Caco-2 (cell line): Measurements from ENCODE around the gene MCTP1. TPM values are rescaled to one million over a fixed set of nuclear protein-coding genes. Genes with fewer than 3 reads are reported as not detected.

Experiments
- BruUV-seq: library from RNA; stranded (reverse); fragments of 400-500 nt; replicated peaks from 2 replicates; lab custom pipeline; 2021; lab: Mats Ljungman, UMichigan
- CTCF ChIA-PET: fragments of 300-600 bp; sonication (Branson Sonifier 250); formaldehyde crosslinking; loops from one replicate; lab custom pipeline; 2022; ENCODE audit warnings: antibody characterized with exemption; lab: Charles Lee
- POLR2A ChIA-PET: fragments of 300-600 bp; sonication (Branson Sonifier 250); formaldehyde crosslinking; loops from one replicate; lab custom pipeline; 2022; ENCODE audit warnings: antibody characterized with exemption; lab: Charles Lee
- DNase-seq, 2 experiments: peaks; one replicate each; pipeline versions ENCODE4 v3.0.0 to v3.0.0-alpha.2; 2020 to 2022
- H3K27me3 ChIP-seq: replicated peaks from 2 replicates; pipeline ENCODE4 v1.6.0; 2011; ENCODE audit warnings: low read length; ENCODE audit not compliant: control insufficient read depth, insufficient read depth
- H3K36me3 ChIP-seq: 2 replicates; pipeline ENCODE4 v1.5.1; 2011; ENCODE audit warnings: low read length; ENCODE audit not compliant: control insufficient read depth, insufficient read depth
- H3K4me1 ChIP-seq: fragments of 250-450 bp; sonication (Bioruptor Pico); 2 replicates; pipeline ENCODE4 v1.5.1; 2020; ENCODE audit warnings: mild to moderate bottlenecking
- H3K4me3 ChIP-seq: 2 replicates; pipeline ENCODE4 v1.5.1; 2011; ENCODE audit warnings: low read depth, mild to moderate bottlenecking, control low read depth, low read length
- H3K9me3 ChIP-seq: fragments of 250-450 bp; sonication (Bioruptor Pico); 2 replicates; pipeline ENCODE4 v1.5.1; 2020; ENCODE audit warnings: mild to moderate bottlenecking, moderate library complexity
- H3K27ac Mint-ChIP-seq: one replicate; pipeline ENCODE4 v1.8.0; 2022; ENCODE audit warnings: mixed read lengths; ENCODE audit not compliant: unreplicated experiment
- H3K27me3 Mint-ChIP-seq: one replicate; pipeline ENCODE4 v1.8.0; 2022; ENCODE audit warnings: mixed read lengths; ENCODE audit not compliant: insufficient read depth, unreplicated experiment
- H3K36me3 Mint-ChIP-seq: one replicate; pipeline ENCODE4 v1.8.0; 2022; ENCODE audit warnings: mild to moderate bottlenecking, mixed read lengths; ENCODE audit not compliant: insufficient read depth, unreplicated experiment
- H3K4me1 Mint-ChIP-seq: one replicate; pipeline ENCODE4 v1.8.0; 2022; ENCODE audit warnings: low read depth, mixed read lengths; ENCODE audit not compliant: unreplicated experiment
- H3K4me3 Mint-ChIP-seq: one replicate; pipeline ENCODE4 v1.8.0; 2022; ENCODE audit warnings: mild to moderate bottlenecking, moderate library complexity, mixed read lengths; ENCODE audit not compliant: unreplicated experiment
- H3K9me3 Mint-ChIP-seq: one replicate; pipeline ENCODE4 v1.8.0; 2022; ENCODE audit warnings: mixed read lengths; ENCODE audit not compliant: unreplicated experiment
- intact Hi-C: fragments of 100-400 bp; cut with micrococcal nuclease; formaldehyde crosslinking; loops from one replicate; pipeline ENCODE4 v1.10.0; 2022; ENCODE audit not compliant: unreplicated experiment
- total RNA-seq: library from RNA; stranded (reverse); gene quantifications from 2 replicates; pipeline ENCODE4 v1.2.3, GENCODE V29; 2022
- TF ChIP-seq, protein P1 (sequence below), 2 experiments: fragments of 200-600 bp in 1 of 2; IDR thresholded peaks; 1 replicate in 1 of 2; 2 replicates in 1 of 2; pipeline versions ENCODE4 v1.5.1 to v1.8.0; 2011 to 2022; ENCODE audit warnings: antibody characterized with exemption in 1 of 2, control low read depth in 1 of 2, inconsistent platforms in 1 of 2, low read depth in 1 of 2, low read length in 1 of 2, mild to moderate bottlenecking in 1 of 2, moderate library complexity in 1 of 2; ENCODE audit not compliant: insufficient read depth in 1 of 2, severe bottlenecking in 1 of 2, unreplicated experiment in 1 of 2

The MCTP1 gene
- total RNA-seq, 1 experiment from 2014 or later = 3.2 TPM

DNA sequence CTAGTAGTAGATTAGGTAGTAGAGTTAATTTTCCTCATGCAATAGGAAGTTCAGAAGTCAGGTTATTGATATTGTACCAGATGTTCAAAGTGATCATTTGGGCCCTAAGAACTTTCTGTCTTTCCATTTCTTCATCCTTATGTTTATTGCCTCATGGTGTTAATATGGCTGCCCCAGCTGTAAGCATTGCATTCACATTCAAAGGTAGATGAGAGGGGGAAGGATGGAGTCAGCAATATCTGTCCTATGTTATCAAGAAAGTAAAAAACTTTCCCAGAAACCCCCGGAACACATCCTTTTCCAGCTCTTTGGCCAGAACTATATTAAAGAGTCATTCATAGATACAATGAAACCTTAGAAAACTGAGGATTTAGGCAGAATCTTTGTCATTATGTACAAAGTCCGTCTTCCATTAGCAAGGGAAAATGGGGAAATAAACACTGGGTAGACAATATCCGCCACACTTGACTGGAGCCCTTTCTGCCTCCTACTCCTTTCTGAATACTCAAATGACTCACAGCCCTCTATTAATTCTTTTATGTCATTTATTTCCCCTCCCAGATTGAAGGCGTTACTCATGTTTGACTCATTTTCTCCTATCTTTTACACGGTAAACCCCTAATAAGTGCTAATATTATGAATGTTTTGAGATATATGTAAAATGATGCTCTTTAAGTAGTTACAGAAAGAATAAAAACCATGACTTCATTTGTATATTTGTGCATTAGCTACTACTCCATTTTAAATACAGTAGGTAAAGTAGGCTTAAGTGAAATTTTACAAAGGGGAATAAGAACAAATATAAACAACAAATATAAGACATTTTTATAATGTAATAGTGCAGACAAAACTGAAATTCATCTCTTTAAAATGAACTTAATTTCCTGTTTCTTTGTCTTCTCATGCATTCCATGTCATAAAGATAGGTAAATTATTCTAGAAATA is 538.8 kb downstream of the MCTP1 start:
- CTCF ChIA-PET = no interaction called here
- H3K9me3 Mint-ChIP-seq = no peaks in the 10 kb centered on the region
- H3K4me3 Mint-ChIP-seq = no peak overlapping the region
- no peaks in the 10 kb centered on the region for H3K27me3 ChIP-seq
- POLR2A ChIA-PET = no interaction called here
- intact Hi-C loops = no loop called here
- no peaks in the 10 kb centered on the region for H3K9me3 ChIP-seq
- no peak for DNase-seq
- BruUV-seq = no TSS peak
- no peaks in the 10 kb centered on the region for H3K36me3 Mint-ChIP-seq
- H3K4me1 ChIP-seq = no peaks in the 10 kb centered on the region
- H3K27me3 Mint-ChIP-seq = peaks cover 3% of the 10 kb centered on the region
- TF ChIP-seq, protein P1, sequence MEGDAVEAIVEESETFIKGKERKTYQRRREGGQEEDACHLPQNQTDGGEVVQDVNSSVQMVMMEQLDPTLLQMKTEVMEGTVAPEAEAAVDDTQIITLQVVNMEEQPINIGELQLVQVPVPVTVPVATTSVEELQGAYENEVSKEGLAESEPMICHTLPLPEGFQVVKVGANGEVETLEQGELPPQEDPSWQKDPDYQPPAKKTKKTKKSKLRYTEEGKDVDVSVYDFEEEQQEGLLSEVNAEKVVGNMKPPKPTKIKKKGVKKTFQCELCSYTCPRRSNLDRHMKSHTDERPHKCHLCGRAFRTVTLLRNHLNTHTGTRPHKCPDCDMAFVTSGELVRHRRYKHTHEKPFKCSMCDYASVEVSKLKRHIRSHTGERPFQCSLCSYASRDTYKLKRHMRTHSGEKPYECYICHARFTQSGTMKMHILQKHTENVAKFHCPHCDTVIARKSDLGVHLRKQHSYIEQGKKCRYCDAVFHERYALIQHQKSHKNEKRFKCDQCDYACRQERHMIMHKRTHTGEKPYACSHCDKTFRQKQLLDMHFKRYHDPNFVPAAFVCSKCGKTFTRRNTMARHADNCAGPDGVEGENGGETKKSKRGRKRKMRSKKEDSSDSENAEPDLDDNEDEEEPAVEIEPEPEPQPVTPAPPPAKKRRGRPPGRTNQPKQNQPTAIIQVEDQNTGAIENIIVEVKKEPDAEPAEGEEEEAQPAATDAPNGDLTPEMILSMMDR (IDR thresholded peaks at IDR 0.05; ENCODE audit: insufficient read depth in 1 of 2, low read depth in 1 of 2, low read length in 1 of 2, severe bottlenecking in 1 of 2, unreplicated experiment in 1 of 2) = no peak
- peaks cover 6% of the 10 kb centered on the region for H3K4me1 Mint-ChIP-seq
- H3K27ac Mint-ChIP-seq = no peak overlapping the region
- H3K36me3 ChIP-seq = no peaks in the 10 kb centered on the region
- H3K4me3 ChIP-seq = no peak overlapping the region

DNA sequence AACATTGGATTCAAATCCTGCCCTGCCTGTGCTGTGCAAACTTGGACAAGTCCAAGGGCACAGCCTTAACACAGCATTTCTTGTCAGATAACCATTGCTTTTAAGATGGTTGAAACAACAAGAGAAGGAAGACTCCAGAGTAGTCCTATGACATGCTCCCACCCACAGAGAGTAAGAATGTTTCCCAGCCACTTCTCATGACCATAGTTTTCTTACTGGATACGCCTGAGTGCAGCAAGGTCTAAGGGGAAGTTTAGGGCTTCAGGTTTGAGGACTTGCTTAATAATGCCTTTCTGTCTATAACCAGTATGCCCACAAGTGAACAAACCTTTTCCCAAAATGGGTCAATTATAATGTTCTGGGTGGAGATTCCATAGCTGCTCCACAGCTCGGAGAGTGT is 540.0 kb downstream of the MCTP1 start:
- POLR2A ChIA-PET = no interaction called here
- peaks cover 3% of the 10 kb centered on the region for H3K27me3 Mint-ChIP-seq

DNA sequence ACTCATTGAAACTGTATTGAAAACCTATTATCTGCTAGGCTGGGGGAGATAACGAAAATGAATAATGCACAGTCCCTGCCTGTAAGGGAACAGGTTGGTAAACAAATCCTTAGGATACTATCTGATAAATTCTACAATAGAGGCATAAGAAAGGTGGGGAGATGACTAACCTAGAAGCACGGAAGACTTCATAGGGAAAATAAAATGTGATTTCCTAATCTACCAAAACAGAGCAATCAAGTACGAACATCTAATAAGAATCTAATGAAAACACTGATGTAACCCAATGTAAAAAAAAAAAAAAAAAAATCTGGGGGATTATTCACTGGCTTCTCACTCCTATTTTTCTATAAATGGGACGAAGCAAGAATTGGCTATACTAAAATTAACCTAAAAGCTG is 542.0 kb downstream of the MCTP1 start:
- Histone ChIP-seq H3K4me1 (no peaks in the 10 kb centered on the region), H3K27me3 (no peaks in the 10 kb centered on the region), H3K36me3 (no peaks in the 10 kb centered on the region), H3K4me3 (no peak overlapping the region), H3K9me3 (0 out of 2 replicates have a peak, but pooled peaks cover 2% of the 10 kb centered on the region)
- H3K27me3 Mint-ChIP-seq = peaks cover 3% of the 10 kb centered on the region
- peaks cover 6% of the 10 kb centered on the region for H3K4me1 Mint-ChIP-seq
- intact Hi-C loops = no loop called here
- H3K36me3 Mint-ChIP-seq = no peaks in the 10 kb centered on the region
- H3K4me3 Mint-ChIP-seq = no peak overlapping the region
- no peak overlapping the region for H3K27ac Mint-ChIP-seq
- BruUV-seq = no TSS peak
- DNase-seq = no peak
- H3K9me3 Mint-ChIP-seq = no peaks in the 10 kb centered on the region
- POLR2A ChIA-PET = no interaction called here
- TF ChIP-seq, protein P1 (IDR thresholded peaks at IDR 0.05; ENCODE audit: insufficient read depth in 1 of 2, low read depth in 1 of 2, low read length in 1 of 2, severe bottlenecking in 1 of 2, unreplicated experiment in 1 of 2) = no peak
- CTCF ChIA-PET = interaction anchor here (0.7 kb wide), 1 partner anchor 219 kb away, joined by 3 read pairs; no protein-coding TSS in a partner anchor

More for the DNA sequence above, 540.0 kb downstream of the MCTP1 start:
- H3K4me3 Mint-ChIP-seq = no peak overlapping the region
- CTCF ChIA-PET = no interaction called here
- Histone ChIP-seq H3K9me3 (no peaks in the 10 kb centered on the region), H3K36me3 (no peaks in the 10 kb centered on the region), H3K4me1 (no peaks in the 10 kb centered on the region), H3K27me3 (no peaks in the 10 kb centered on the region), H3K4me3 (no peak overlapping the region)
- TF ChIP-seq, protein P1 (IDR thresholded peaks at IDR 0.05; ENCODE audit: insufficient read depth in 1 of 2, low read depth in 1 of 2, low read length in 1 of 2, severe bottlenecking in 1 of 2, unreplicated experiment in 1 of 2) = no peak
- H3K27ac Mint-ChIP-seq = no peak overlapping the region
- intact Hi-C loops = no loop called here
- H3K36me3 Mint-ChIP-seq = no peaks in the 10 kb centered on the region
- DNase-seq = no peak
- peaks cover 6% of the 10 kb centered on the region for H3K4me1 Mint-ChIP-seq
- BruUV-seq = no TSS peak
- H3K9me3 Mint-ChIP-seq = no peaks in the 10 kb centered on the region
